Measurements from ENCODE around the gene MUC5AC. TPM values are rescaled to one million over a fixed set of nuclear protein-coding genes. Genes with fewer than 3 reads are reported as not detected.

MUC5AC gene
- total RNA-seq, 1 experiment from 2014 or later, result 51.2 TPM

DNA sequence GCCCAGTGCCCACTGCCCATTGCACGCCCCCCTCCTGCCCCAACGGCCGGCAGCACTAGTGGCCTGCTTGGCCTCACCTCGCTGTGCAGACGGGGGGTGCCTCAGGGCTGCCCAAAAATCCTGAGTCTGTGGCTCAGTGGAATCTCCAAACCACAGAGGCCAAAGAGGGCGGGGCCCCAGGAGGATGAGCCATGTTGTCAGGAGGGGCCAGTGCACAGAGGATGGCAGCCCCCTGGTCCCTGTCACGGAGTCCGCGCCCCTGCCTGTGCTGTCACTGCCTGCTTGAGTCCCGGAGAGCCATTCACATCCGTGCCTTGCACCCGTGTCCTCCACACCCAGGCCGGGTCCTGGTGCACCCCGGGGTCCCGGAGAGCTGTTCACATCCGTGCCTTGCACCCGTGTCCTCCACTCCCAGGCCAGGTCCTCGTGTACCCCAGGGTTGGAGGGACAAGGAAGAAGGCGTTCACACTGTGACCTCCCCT lies 36.4 kb upstream of the MUC5AC start:
- H3K4me3 Mint-ChIP-seq (ENCODE audit: low read depth, unreplicated experiment), result no peak overlapping the region
- CTCF ChIA-PET, result no interaction called here
- peaks cover 37% of the 10 kb centered on the region for H3K27me3 Mint-ChIP-seq (ENCODE audit: unreplicated experiment)
- intact Hi-C loops (cut with micrococcal nuclease; ENCODE audit: unreplicated experiment), result no loop called here
- TF ChIP-seq, protein P1, sequence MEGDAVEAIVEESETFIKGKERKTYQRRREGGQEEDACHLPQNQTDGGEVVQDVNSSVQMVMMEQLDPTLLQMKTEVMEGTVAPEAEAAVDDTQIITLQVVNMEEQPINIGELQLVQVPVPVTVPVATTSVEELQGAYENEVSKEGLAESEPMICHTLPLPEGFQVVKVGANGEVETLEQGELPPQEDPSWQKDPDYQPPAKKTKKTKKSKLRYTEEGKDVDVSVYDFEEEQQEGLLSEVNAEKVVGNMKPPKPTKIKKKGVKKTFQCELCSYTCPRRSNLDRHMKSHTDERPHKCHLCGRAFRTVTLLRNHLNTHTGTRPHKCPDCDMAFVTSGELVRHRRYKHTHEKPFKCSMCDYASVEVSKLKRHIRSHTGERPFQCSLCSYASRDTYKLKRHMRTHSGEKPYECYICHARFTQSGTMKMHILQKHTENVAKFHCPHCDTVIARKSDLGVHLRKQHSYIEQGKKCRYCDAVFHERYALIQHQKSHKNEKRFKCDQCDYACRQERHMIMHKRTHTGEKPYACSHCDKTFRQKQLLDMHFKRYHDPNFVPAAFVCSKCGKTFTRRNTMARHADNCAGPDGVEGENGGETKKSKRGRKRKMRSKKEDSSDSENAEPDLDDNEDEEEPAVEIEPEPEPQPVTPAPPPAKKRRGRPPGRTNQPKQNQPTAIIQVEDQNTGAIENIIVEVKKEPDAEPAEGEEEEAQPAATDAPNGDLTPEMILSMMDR (IDR thresholded peaks at IDR 0.05; ENCODE audit: unreplicated experiment), result no peak
- no peaks in the 10 kb centered on the region for H3K36me3 Mint-ChIP-seq (ENCODE audit: insufficient read depth, unreplicated experiment)
- peaks cover 4% of the 10 kb centered on the region for H3K9me3 Mint-ChIP-seq (ENCODE audit: low read depth, unreplicated experiment)
- peak; percentile 0 for DNase-seq
- H3K27ac Mint-ChIP-seq (ENCODE audit: unreplicated experiment), result no peak overlapping the region
- no TSS peak for BruUV-seq (replicated peaks)
- no peaks in the 10 kb centered on the region for H3K4me1 Mint-ChIP-seq (ENCODE audit: low read depth, unreplicated experiment)

DNA sequence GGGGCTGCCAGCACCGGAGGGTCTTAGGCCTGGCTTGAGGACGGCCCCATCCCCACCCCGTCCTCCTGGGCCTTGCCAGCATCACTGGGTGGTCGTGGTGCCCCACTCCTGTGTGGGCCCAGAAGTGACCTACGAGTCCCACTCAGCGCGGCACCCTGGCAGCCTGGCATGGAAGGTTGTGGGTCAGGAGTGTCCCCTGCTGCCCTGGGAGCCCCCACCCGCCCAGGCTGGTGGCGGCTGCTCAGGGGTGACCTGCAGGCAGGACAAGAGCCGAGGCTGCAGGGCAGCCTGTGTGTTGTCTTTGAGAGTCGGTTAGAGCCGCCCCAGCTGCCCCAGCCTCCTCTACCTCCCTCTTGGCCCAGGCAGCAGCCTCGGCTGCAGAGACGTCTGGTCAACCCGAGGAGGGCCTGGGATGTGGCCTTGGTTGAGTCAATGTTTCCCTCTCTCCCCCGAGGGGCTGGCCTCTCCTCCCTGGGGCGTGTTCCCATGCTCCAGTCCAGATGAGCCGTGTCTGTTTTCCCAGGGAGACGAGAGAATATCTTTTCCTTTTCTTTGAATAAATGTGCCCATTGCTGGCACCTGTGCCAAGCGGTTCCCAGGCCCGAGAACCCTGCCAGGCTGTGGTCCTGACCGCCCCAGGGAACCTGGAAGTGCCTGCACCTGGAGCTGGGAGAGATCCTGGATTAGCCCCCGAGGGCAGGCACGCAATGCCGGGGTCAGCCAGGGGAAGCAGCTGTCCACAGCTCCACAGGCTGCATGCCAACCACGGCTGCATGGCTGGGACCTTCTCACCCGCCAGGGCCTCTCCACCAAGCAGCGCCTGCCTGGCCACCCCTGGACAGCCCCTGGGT lies 35.7 kb upstream of the MUC5AC start:
- no TSS peak for BruUV-seq (replicated peaks)
- intact Hi-C loops (cut with micrococcal nuclease; ENCODE audit: unreplicated experiment), result no loop called here
- no peak for DNase-seq
- Mint-ChIP-seq H3K9me3 (ENCODE audit: low read depth, unreplicated experiment) (peaks cover 4% of the 10 kb centered on the region), H3K4me1 (ENCODE audit: low read depth, unreplicated experiment) (no peaks in the 10 kb centered on the region), H3K4me3 (ENCODE audit: low read depth, unreplicated experiment) (no peak overlapping the region), H3K36me3 (ENCODE audit: insufficient read depth, unreplicated experiment) (no peaks in the 10 kb centered on the region), H3K27ac (ENCODE audit: unreplicated experiment) (no peak overlapping the region), H3K27me3 (ENCODE audit: unreplicated experiment) (peaks cover 37% of the 10 kb centered on the region)
- TF ChIP-seq, protein P1 (IDR thresholded peaks at IDR 0.05; ENCODE audit: unreplicated experiment), result no peak
- CTCF ChIA-PET, result no interaction called here

DNA sequence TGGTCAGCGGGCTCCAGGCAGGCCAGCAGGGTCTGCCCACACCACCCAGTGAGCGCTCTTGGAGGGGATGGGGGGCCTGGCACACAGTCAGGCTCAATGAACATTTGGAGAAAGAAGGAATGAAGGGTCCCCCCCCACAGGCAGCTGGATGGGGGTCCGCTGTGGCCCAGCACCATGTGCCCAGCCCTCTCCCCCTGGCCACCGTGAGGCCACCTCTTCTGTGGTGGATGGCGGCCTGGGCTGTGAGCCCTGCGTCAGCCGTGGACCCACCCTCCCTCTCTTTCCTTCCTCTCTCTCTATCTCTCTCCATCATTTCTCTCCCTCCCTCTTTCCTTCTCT lies 35.1 kb upstream of the MUC5AC start:
- Mint-ChIP-seq H3K36me3 (ENCODE audit: insufficient read depth, unreplicated experiment) (no peaks in the 10 kb centered on the region), H3K27me3 (ENCODE audit: unreplicated experiment) (peaks cover 37% of the 10 kb centered on the region), H3K4me1 (ENCODE audit: low read depth, unreplicated experiment) (no peaks in the 10 kb centered on the region), H3K4me3 (ENCODE audit: low read depth, unreplicated experiment) (no peak overlapping the region), H3K9me3 (ENCODE audit: low read depth, unreplicated experiment) (peaks cover 4% of the 10 kb centered on the region), H3K27ac (ENCODE audit: unreplicated experiment) (no peak overlapping the region)
- BruUV-seq (replicated peaks), result no TSS peak
- CTCF ChIA-PET, result no interaction called here
- no peak for DNase-seq
- intact Hi-C loops (cut with micrococcal nuclease; ENCODE audit: unreplicated experiment), result no loop called here
- TF ChIP-seq, protein P1 (IDR thresholded peaks at IDR 0.05; ENCODE audit: unreplicated experiment), result no peak

DNA sequence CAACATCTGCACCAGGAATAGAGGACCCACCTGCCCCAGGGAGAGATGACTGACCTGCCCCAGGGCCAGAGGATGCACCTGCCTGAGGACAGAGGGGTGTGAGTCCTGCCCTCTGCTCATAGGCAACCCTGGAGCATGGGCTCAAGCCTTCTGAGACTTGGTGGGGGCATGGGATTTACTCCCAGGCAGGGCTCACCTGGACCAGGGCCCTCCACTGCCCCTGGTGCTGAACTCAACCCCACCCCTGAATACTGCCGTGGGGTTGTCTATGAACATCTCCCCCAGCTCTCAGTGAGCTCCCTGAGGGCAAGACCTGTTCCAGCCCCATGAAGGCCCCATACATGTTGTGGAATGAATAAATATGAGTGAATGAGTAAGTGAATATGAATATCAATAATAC lies 33.8 kb upstream of the MUC5AC start:
- DNase-seq, result no peak
- Mint-ChIP-seq H3K4me1 (ENCODE audit: low read depth, unreplicated experiment) (no peaks in the 10 kb centered on the region), H3K27me3 (ENCODE audit: unreplicated experiment) (peaks cover 37% of the 10 kb centered on the region), H3K27ac (ENCODE audit: unreplicated experiment) (no peak overlapping the region), H3K36me3 (ENCODE audit: insufficient read depth, unreplicated experiment) (no peaks in the 10 kb centered on the region), H3K9me3 (ENCODE audit: low read depth, unreplicated experiment) (peaks cover 4% of the 10 kb centered on the region), H3K4me3 (ENCODE audit: low read depth, unreplicated experiment) (no peak overlapping the region)
- TF ChIP-seq, protein P1 (IDR thresholded peaks at IDR 0.05; ENCODE audit: unreplicated experiment), result no peak
- no TSS peak for BruUV-seq (replicated peaks)
- intact Hi-C loops (cut with micrococcal nuclease; ENCODE audit: unreplicated experiment), result no loop called here
- CTCF ChIA-PET, result no interaction called here
